Adrenal gland (tissue), 12 donors: Measurements from ENCODE around the gene SCAMP2. TPM values are rescaled to one million over a fixed set of nuclear protein-coding genes. Genes with fewer than 3 reads are reported as not detected.

Experiments used
- DNase-seq, 7 donors: peaks; one replicate each; pipeline ENCODE4 v3.0.0-alpha.2; 2019 to 2020
- H3K27ac ChIP-seq, 5 donors: fragments of 200-600 bp; sonication (generic) in 4 of 5; 1 replicate in 3 of 5; 2 replicates in 2 of 5; pipeline versions ENCODE4 v1.5.1 to v1.8.0; 2016 to 2020; ENCODE audit warnings: mild to moderate bottlenecking in 1 of 5
- H3K27me3 ChIP-seq: fragments of 200-600 bp; 2 replicates; pipeline ENCODE4 v1.8.0; 2021
- H3K36me3 ChIP-seq, 2 donors: fragments of 200-600 bp; replicated peaks in 1 of 2; 1 replicate in 1 of 2; 2 replicates in 1 of 2; pipeline versions ENCODE4 v1.5.1 to v1.8.0; 2018 to 2022
- H3K4me1 ChIP-seq, 2 donors: fragments of 200-600 bp; replicated peaks in 1 of 2; 1 replicate in 1 of 2; 2 replicates in 1 of 2; pipeline versions ENCODE4 v1.5.1 to v1.8.0; 2018 to 2021
- H3K4me3 ChIP-seq, 4 donors: fragments of 200-600 bp; sonication (generic) in 3 of 4; one replicate each; pipeline ENCODE4 v1.5.1; 2016 to 2018
- H3K9me3 ChIP-seq, 3 donors: fragments of 200-600 bp; sonication (generic) in 1 of 3; replicated peaks in 1 of 3; 1 replicate in 2 of 3; 2 replicates in 1 of 3; pipeline versions ENCODE4 v1.5.1 to v1.8.0; 2016 to 2021
- POLR2A ChIP-seq, 2 donors: fragments of 450-650 bp; IDR thresholded peaks; one replicate each; pipeline ENCODE4 v1.6.1; 2017; ENCODE audit warnings: antibody characterized with exemption in 2 of 2, mild to moderate bottlenecking in 2 of 2, moderate library complexity in 1 of 2
- WGBS, 4 donors: extraction: QIAGEN DNeasy Blood & Tissue Kit in 2 of 4; methylation state at CpG; one replicate each; pipeline versions ENCODE4 v1.1.5 to v1.1.7; 2013 to 2017; 5-methylcytosine and 5-hydroxymethylcytosine counted together
- intact Hi-C, 2 donors: fragments of 100-400 bp; cut with DNase I; formaldehyde crosslinking; loops; one replicate each; pipeline versions ENCODE4 v1.14.1 to v1.15.0; 2022 to 2023
- polyA plus RNA-seq, 3 donors: library from polyadenylated mRNA; stranded (reverse); fragments of 200-250 nt in 2 of 3; fragments of 350-450 nt in 1 of 3; fragmentation: Illumina TruSeq in 1 of 3; extraction: RNeasy Lipid Tissue Mini Kit (QIAGEN cat#74804) in 1 of 3; gene quantifications; one replicate each; pipeline ENCODE4 v1.2.3, GENCODE V29; 2013 to 2014
- total RNA-seq, 9 donors: library from RNA; depleted of rRNA in 4 of 9; stranded (reverse); fragments of >200 nt in 4 of 9; fragments of 120-200 nt in 1 of 9; fragmentation: NEBNext Ultra II Directional in 1 of 9; extraction: Animal tissue kit (Norgen Biotek cat#: 25700) in 1 of 9; gene quantifications; one replicate each; pipeline versions ENCODE4 v1.1.0 to v1.2.4, GENCODE V29; 2013 to 2023
- TF ChIP-seq, protein P1 (sequence below), 6 experiments: fragments of 450-650 bp in 4 of 6; fragments of 200-600 bp in 2 of 6; sonication (generic) in 1 of 6; IDR thresholded peaks; 1 replicate in 5 of 6; 2 replicates in 1 of 6; pipeline versions ENCODE4 v1.5.1 to v1.8.0; 2016 to 2021; ENCODE audit warnings: antibody characterized with exemption in 6 of 6, mild to moderate bottlenecking in 2 of 6, moderate library complexity in 1 of 6
- donor health status: healthy with polysubstance abuse.
- donor health status: Bipolar disorder and iron deficiency.
- donor health status: DM: yes; HTN: yes; CAD: no.
- donor health status: DM: no; HTN: no; CAD: no.
- donor health status: DM: no; HTN: no; CAD: no.
- donor health status: DM: yes; HTN: yes; CAD: no.

Gene SCAMP2
- total and polyA plus RNA-seq, 12 donors, result 29.5 to 185 (median 98.7) TPM

GRCh38 chr15:74829486-74829885 is 43.7 kb downstream of the SCAMP2 start:
- Histone ChIP-seq H3K27ac (no peak overlapping the region), H3K27me3 (no peaks in the 10 kb centered on the region), H3K4me1 (peaks cover 0 to 3% of the 10 kb centered on the region in 2 donors), H3K4me3 (no peak overlapping the region), H3K36me3 (no peaks in the 10 kb centered on the region), H3K9me3 (no peaks in the 10 kb centered on the region)
- TF ChIP-seq POLR2A (IDR thresholded peaks at IDR 0.05), result no peak
- TF ChIP-seq, protein P1, sequence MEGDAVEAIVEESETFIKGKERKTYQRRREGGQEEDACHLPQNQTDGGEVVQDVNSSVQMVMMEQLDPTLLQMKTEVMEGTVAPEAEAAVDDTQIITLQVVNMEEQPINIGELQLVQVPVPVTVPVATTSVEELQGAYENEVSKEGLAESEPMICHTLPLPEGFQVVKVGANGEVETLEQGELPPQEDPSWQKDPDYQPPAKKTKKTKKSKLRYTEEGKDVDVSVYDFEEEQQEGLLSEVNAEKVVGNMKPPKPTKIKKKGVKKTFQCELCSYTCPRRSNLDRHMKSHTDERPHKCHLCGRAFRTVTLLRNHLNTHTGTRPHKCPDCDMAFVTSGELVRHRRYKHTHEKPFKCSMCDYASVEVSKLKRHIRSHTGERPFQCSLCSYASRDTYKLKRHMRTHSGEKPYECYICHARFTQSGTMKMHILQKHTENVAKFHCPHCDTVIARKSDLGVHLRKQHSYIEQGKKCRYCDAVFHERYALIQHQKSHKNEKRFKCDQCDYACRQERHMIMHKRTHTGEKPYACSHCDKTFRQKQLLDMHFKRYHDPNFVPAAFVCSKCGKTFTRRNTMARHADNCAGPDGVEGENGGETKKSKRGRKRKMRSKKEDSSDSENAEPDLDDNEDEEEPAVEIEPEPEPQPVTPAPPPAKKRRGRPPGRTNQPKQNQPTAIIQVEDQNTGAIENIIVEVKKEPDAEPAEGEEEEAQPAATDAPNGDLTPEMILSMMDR (IDR thresholded peaks at IDR 0.05), result no peak
- no peak for DNase-seq
- intact Hi-C loops, result no loop called here
- WGBS, 4 donors, result 62 to 78% (median 73%) methylated on average over 3 of the region's 3 CpGs

DNA sequence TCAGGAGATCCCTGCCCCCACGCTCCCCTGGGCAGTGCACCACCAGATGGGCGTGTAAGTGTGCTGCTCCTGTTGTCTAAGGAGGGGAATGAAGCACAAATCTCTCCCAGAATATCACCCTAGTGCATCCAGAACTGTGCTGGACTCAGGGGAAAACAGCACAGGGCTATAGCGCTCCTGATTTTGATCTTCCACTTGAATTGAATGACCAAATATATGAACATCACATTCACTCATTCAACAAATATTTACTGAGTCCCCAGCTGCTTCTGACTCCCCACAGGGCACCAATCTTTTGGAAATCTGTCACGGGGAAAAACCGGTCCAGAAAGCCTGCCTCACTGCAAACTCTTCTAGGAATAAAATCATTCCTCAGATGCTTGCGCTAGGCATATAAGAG is 44.3 kb downstream of the SCAMP2 start:
- TF ChIP-seq, protein P1 (IDR thresholded peaks at IDR 0.05), result no peak
- no peak for TF ChIP-seq POLR2A (IDR thresholded peaks at IDR 0.05)
- intact Hi-C loops, result no loop called here
- DNase-seq, result no peak
- WGBS, 4 donors, result 80 to 84% (median 83%) methylated on average over 5 to 6 of the region's 6 CpGs
- H3K27ac ChIP-seq, result no peak overlapping the region
- H3K4me3 ChIP-seq, result no peak overlapping the region
- H3K36me3 ChIP-seq, result no peaks in the 10 kb centered on the region
- no peaks in the 10 kb centered on the region for H3K9me3 ChIP-seq
- H3K27me3 ChIP-seq, result no peaks in the 10 kb centered on the region
- H3K4me1 ChIP-seq, result peaks cover 0 to 3% of the 10 kb centered on the region in 2 donors

GRCh38 chr15:74827614-74828013 is 45.6 kb downstream of the SCAMP2 start:
- WGBS, 4 donors, result 48 to 63% (median 55%) methylated on average over 4 to 5 of the region's 5 CpGs
- no peak for DNase-seq
- Histone ChIP-seq H3K9me3 (no peaks in the 10 kb centered on the region), H3K27ac (no peak overlapping the region), H3K27me3 (no peaks in the 10 kb centered on the region), H3K36me3 (no peaks in the 10 kb centered on the region), H3K4me3 (no peak overlapping the region), H3K4me1 (peaks cover 0 to 3% of the 10 kb centered on the region in 2 donors)
- intact Hi-C loops, result no loop called here
- no peak for TF ChIP-seq POLR2A (IDR thresholded peaks at IDR 0.05)
- TF ChIP-seq, protein P1 (IDR thresholded peaks at IDR 0.05), result no peak

DNA sequence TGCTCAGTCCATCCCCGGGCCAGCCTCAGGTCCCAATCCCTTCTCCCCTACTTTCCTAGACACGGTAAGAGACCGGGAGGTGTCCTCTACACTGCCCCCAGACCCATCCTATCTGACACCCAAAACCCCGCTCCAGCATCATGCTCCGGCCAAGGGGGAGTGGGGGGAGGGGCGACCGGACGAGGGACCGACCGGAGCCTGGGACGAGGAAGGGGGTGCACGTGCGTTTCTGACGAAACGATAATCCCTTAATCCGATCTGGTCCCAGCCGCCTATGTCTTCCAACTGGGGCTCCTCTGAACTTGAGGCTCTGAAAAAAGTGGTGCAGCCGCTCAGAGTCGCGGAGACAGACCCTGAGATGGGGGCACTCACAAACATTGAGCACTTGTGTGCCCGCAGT is 46.2 kb downstream of the SCAMP2 start:
- H3K4me1 ChIP-seq, result peaks cover 0 to 3% of the 10 kb centered on the region in 2 donors
- WGBS, 4 donors, result 17 to 42% (median 24%) methylated on average over 4 to 21 of the region's 21 CpGs
- H3K9me3 ChIP-seq, result no peaks in the 10 kb centered on the region
- H3K36me3 ChIP-seq, result no peaks in the 10 kb centered on the region
- intact Hi-C loops, result no loop called here
- TF ChIP-seq, protein P1 (IDR thresholded peaks at IDR 0.05), result no peak
- no peak for TF ChIP-seq POLR2A (IDR thresholded peaks at IDR 0.05)
- no peak overlapping the region for H3K4me3 ChIP-seq
- no peaks in the 10 kb centered on the region for H3K27me3 ChIP-seq
- no peak for DNase-seq
- H3K27ac ChIP-seq, result no peak overlapping the region
